GM12878 (cell line): Measurements from ENCODE around the gene CELF2. TPM values are rescaled to one million over a fixed set of nuclear protein-coding genes. Genes with fewer than 3 reads are reported as not detected.

Source experiments
- ATAC-seq: fragments of 200-7000 bp; cut with Tn5 transposase; 3 replicates; pipeline ENCODE4 v1.9.1; 2020; ENCODE audit warnings: mild to moderate bottlenecking, moderate library complexity
- BruUV-seq: library from RNA; stranded (reverse); fragments of 400-500 nt; replicated peaks from 2 replicates; lab custom pipeline; 2021; lab: Mats Ljungman, UMichigan
- CTCF ChIA-PET: fragments of 300-600 bp; sonication (Branson Sonifier 250); formaldehyde crosslinking; extraction: SDS; loops from one replicate; lab custom pipeline; 2021; ENCODE audit warnings: inconsistent platforms; lab: Yijun Ruan, JAX
- POLR2A ChIA-PET: fragments of 350-600 bp; formaldehyde crosslinking; extraction: SDS; loops from one replicate; lab custom pipeline; 2021; ENCODE audit warnings: inconsistent platforms; lab: Charles Lee
- RAD21 ChIA-PET: fragments of 300-600 bp; sonication (Branson Sonifier 250); formaldehyde crosslinking; loops from one replicate; lab custom pipeline; 2023; ENCODE audit warnings: antibody characterized with exemption; ENCODE audit not compliant: unreplicated experiment; lab: Charles Lee
- SMC1A ChIA-PET: fragments of 300-600 bp; sonication (Branson Sonifier 250); formaldehyde crosslinking; loops from one replicate; lab custom pipeline; 2023; ENCODE audit not compliant: unreplicated experiment, uncharacterized antibody; lab: Charles Lee
- DNase-seq: peaks from one replicate; pipeline ENCODE4 v3.0.0-alpha.2; 2011; ENCODE audit warnings: low read depth, low spot score
- FAIRE-seq: peaks from 3 replicates; lab custom pipeline; 2011; peaks lifted over from hg19 to GRCh38; lab: Jason Lieb, UNC
- H2AFZ ChIP-seq: 2 replicates; pipeline ENCODE4 v1.6.0; 2011; ENCODE audit warnings: low read depth, low read length, control low read depth; ENCODE audit not compliant: control insufficient read depth
- H3K27ac ChIP-seq: 2 replicates; pipeline ENCODE4 v1.5.1; 2011; ENCODE audit warnings: control low read depth; ENCODE audit not compliant: control insufficient read depth, insufficient read depth
- H3K27me3 ChIP-seq, 2 experiments: replicated peaks in 1 of 2; 2 replicates each; pipeline versions ENCODE4 v1.6.0 to v1.6.1; 2011; ENCODE audit warnings: low read length in 1 of 2; ENCODE audit not compliant: control insufficient read depth in 2 of 2, insufficient read depth in 2 of 2
- H3K36me3 ChIP-seq, 2 experiments: 2 replicates each; pipeline ENCODE4 v1.5.1; 2011; ENCODE audit warnings: low read length in 1 of 2; ENCODE audit not compliant: control insufficient read depth in 2 of 2, insufficient read depth in 2 of 2
- H3K4me1 ChIP-seq: 2 replicates; pipeline ENCODE4 v1.6.1; 2011; ENCODE audit warnings: mild to moderate bottlenecking, low read length, moderate library complexity, mixed read lengths; ENCODE audit not compliant: control insufficient read depth, insufficient read depth
- H3K4me2 ChIP-seq: 2 replicates; pipeline ENCODE4 v1.6.0; 2011; ENCODE audit warnings: control low read depth; ENCODE audit not compliant: control insufficient read depth, insufficient read depth
- H3K4me3 ChIP-seq: fragments of 200-600 bp; sonication (generic); 2 replicates; pipeline ENCODE4 v1.5.1; 2016
- H3K79me2 ChIP-seq: 2 replicates; pipeline ENCODE4 v1.6.0; 2011; ENCODE audit warnings: low read length; ENCODE audit not compliant: control insufficient read depth, insufficient read depth
- H3K9ac ChIP-seq: 2 replicates; pipeline ENCODE4 v1.8.0; 2011; ENCODE audit warnings: low read length, control low read depth, mixed read lengths; ENCODE audit not compliant: control insufficient read depth, insufficient read depth
- H3K9me3 ChIP-seq: replicated peaks from 3 replicates; pipeline ENCODE4 v1.5.1; 2011; ENCODE audit warnings: mild to moderate bottlenecking, low read length; ENCODE audit not compliant: control insufficient read depth, insufficient read depth
- H4K20me1 ChIP-seq: 2 replicates; pipeline ENCODE4 v1.6.0; 2011; ENCODE audit not compliant: control insufficient read depth, insufficient read depth
- CEBPB ChIP-seq, 2 experiments: fragments of 150-350 bp in 1 of 2; IDR thresholded peaks; 2 replicates each; pipeline ENCODE4 v1.6.1; 2012 to 2014; ENCODE audit warnings: low read depth in 2 of 2, low read length in 2 of 2, borderline replicate concordance in 1 of 2, inconsistent platforms in 1 of 2
- E2F8 ChIP-seq: fragments of 450-650 bp; IDR thresholded peaks from 2 replicates; pipeline ENCODE4 v1.6.1; 2018; ENCODE audit warnings: mild to moderate bottlenecking, low read depth, moderate library complexity; ENCODE audit not compliant: partially characterized antibody
- TBL1XR1 ChIP-seq: IDR thresholded peaks from 2 replicates; pipeline ENCODE4 v1.6.1; 2012; ENCODE audit warnings: low read depth, low read length, improper control_type of control experiment
- WGBS: methylation state at CpG from one replicate; pipeline ENCODE4 v1.1.6; 2016; ENCODE audit warnings: low lambda C conversion rate; ENCODE audit not compliant: insufficient replicate concordance, insufficient coverage; ENCODE audit errors: missing lambda C conversion rate; 5-methylcytosine and 5-hydroxymethylcytosine counted together
- in situ Hi-C: fragments of 300-500 bp; cut with MboI; formaldehyde crosslinking; loops from 9 replicates; pipeline ENCODE4 v1.14.3; 2018; ENCODE audit warnings: mixed read lengths
- intact Hi-C: fragments of 100-400 bp; cut with micrococcal nuclease; formaldehyde crosslinking; loops from one replicate; pipeline ENCODE4 v1.14.2; 2022; ENCODE audit not compliant: unreplicated experiment
- polyA plus RNA-seq, 11 experiments: library from polyadenylated mRNA; depleted of rRNA in 4 of 11; unstranded in 6 of 11; stranded (reverse) in 5 of 11; fragments of >200 nt; fragmentation: Nextera tagmentation in 4 of 11; fragmentation: Illumina TruSeq in 1 of 11; extraction: Ambion mirVana in 4 of 11; extraction: Trizol in 1 of 11; gene quantifications; 1 replicate in 1 of 11; 2 replicates in 10 of 11; pipeline versions ENCODE4 v1.2.1 to v1.2.3, GENCODE V29; 2011 to 2016; ENCODE audit warnings: inconsistent platforms in 2 of 11, missing spikeins in 2 of 11, low read depth in 1 of 11
- total RNA-seq, 4 experiments: library from RNA; depleted of rRNA in 3 of 4; stranded (reverse); fragments of >200 nt in 3 of 4; fragmentation: Illumina TruSeq in 1 of 4; extraction: Trizol in 1 of 4; gene quantifications; 2 replicates each; pipeline versions ENCODE4 v1.2.1 to v1.2.3, GENCODE V29; 2013 to 2021

CELF2 gene
- total and polyA plus RNA-seq, 10 of the 15 experiments (the other 5 are each of a cell fraction or from before 2014, with no cell fraction given) = 20.8 to 129 (median 86.3) TPM

GRCh38 chr10:10968257-10968588 is 49.4 kb upstream of the CELF2 start:
- H3K27ac ChIP-seq = no peak overlapping the region
- no peak overlapping the region for H3K4me3 ChIP-seq
- FAIRE-seq (no peak), DNase-seq (no peak), ATAC-seq (no peak)
- no peak for TF ChIP-seq E2F8
- in situ Hi-C loops (no loop called here), intact Hi-C loops (no loop called here)
- no peak overlapping the region for H2AFZ ChIP-seq
- POLR2A ChIA-PET = no interaction called here
- H3K79me2 ChIP-seq = no peaks in the 10 kb centered on the region
- no peaks in the 10 kb centered on the region for H3K9me3 ChIP-seq
- H3K4me1 ChIP-seq = no peaks in the 10 kb centered on the region
- SMC1A ChIA-PET = no interaction called here
- H3K36me3 ChIP-seq = no peaks in the 10 kb centered on the region
- no peaks in the 10 kb centered on the region; a peak in 2 of 4 replicates for H3K27me3 ChIP-seq
- H3K9ac ChIP-seq = no peak overlapping the region
- RAD21 ChIA-PET = no interaction called here
- no peaks in the 10 kb centered on the region for H4K20me1 ChIP-seq
- no peak overlapping the region for H3K4me2 ChIP-seq
- CTCF ChIA-PET = no interaction called here
- no TSS peak for BruUV-seq
- WGBS = 10% methylated on average over 4 of the region's 4 CpGs

- H3K9me3 ChIP-seq = no peaks in the 10 kb centered on the region
- intact Hi-C loops (no loop called here), in situ Hi-C loops (no loop called here)
- ChIA-PET POLR2A (no interaction called here), RAD21 (no interaction called here), SMC1A (no interaction called here), CTCF (no interaction called here)
- no peaks in the 10 kb centered on the region for H3K36me3 ChIP-seq
- WGBS = 12% methylated on average over 5 of the region's 5 CpGs
- no peaks in the 10 kb centered on the region for H4K20me1 ChIP-seq
- H3K79me2 ChIP-seq = no peaks in the 10 kb centered on the region
- BruUV-seq = no TSS peak
- H3K4me2 ChIP-seq = no peak overlapping the region
- FAIRE-seq (no peak), DNase-seq (no peak), ATAC-seq (no peak)
- no peak overlapping the region for H3K27ac ChIP-seq
- no peak overlapping the region for H2AFZ ChIP-seq
- no peak overlapping the region for H3K9ac ChIP-seq
- TF ChIP-seq CEBPB (IDR thresholded peaks at IDR 0.05; ENCODE audit: borderline replicate concordance in 1 of 2, low read depth in 2 of 2, low read length in 2 of 2) = no peak
- TF ChIP-seq TBL1XR1 = no peak
- no peak overlapping the region for H3K4me3 ChIP-seq
- H3K4me1 ChIP-seq = no peaks in the 10 kb centered on the region
- peaks cover 0 to 1% of the 10 kb centered on the region in 2 experiments; a peak in 2 of 4 replicates for H3K27me3 ChIP-seq
Measured at GRCh38 chr10:10973310-10973709, 44.4 kb upstream of the CELF2 start.
